NCI-H2107 (cell line): ENCODE data around the gene ADAP2.
"Not testable (repeated sequence)": the region's sequence is repeated elsewhere in the genome, so short reads cannot be mapped to it uniquely, and the experiment has no call there.

ENCODE experiments used
- DNase-seq: peaks from one replicate; lab custom pipeline; 2025; lab: John Stamatoyannopoulos, UW

Gene ADAP2

GRCh38 chr17:30930495-30930894 lies 8.8 kb downstream of the ADAP2 start:
- no peak for DNase-seq

GRCh38 chr17:30931582-30931981 lies 9.8 kb downstream of the ADAP2 start:
- DNase-seq = not testable (repeated sequence)

- DNase-seq = no peak
Observed at GRCh38 chr17:30933966-30934365, 12.2 kb downstream of the ADAP2 start.

GRCh38 chr17:30939051-30939689 lies 17.4 kb downstream of the ADAP2 start:
- no peak for DNase-seq

GRCh38 chr17:30942308-30943079 lies 20.7 kb downstream of the ADAP2 start:
- DNase-seq = no peak

GRCh38 chr17:30947796-30948195 lies 26.1 kb downstream of the ADAP2 start:
- no peak for DNase-seq

GRCh38 chr17:30950189-30950588 lies 28.4 kb downstream of the ADAP2 start:
- no peak for DNase-seq

GRCh38 chr17:30950669-30951399 lies 29.1 kb downstream of the ADAP2 start:
- no peak for DNase-seq

- no peak for DNase-seq
Observed at GRCh38 chr17:30952638-30953393, 31.1 kb downstream of the ADAP2 start.

- DNase-seq = no peak
Observed at GRCh38 chr17:30954046-30954830, 32.5 kb downstream of the ADAP2 start.

GRCh38 chr17:30956764-30957374 lies 35.1 kb downstream of the ADAP2 start:
- DNase-seq = no peak

- no peak for DNase-seq
Observed at GRCh38 chr17:30957741-30958140, 36.0 kb downstream of the ADAP2 start.

GRCh38 chr17:30958187-30958586 lies 36.4 kb downstream of the ADAP2 start:
- DNase-seq = no peak

GRCh38 chr17:30961209-30962188 lies 39.8 kb downstream of the ADAP2 start:
- DNase-seq = no peak

GRCh38 chr17:30964312-30964711 lies 42.6 kb downstream of the ADAP2 start:
- not testable (repeated sequence) for DNase-seq

GRCh38 chr17:30964876-30965275 lies 43.1 kb downstream of the ADAP2 start:
- DNase-seq = no peak

- DNase-seq = no peak
Observed at GRCh38 chr17:30965686-30966085, 43.9 kb downstream of the ADAP2 start.

- DNase-seq = not testable (repeated sequence)
Observed at GRCh38 chr17:30967911-30968310, 46.2 kb downstream of the ADAP2 start.

GRCh38 chr17:30969989-30970830 lies 48.5 kb downstream of the ADAP2 start:
- no peak for DNase-seq
